ENCODE measurements around the gene SERPINA5. TPM values are rescaled to one million over a fixed set of nuclear protein-coding genes. Genes with fewer than 3 reads are reported as not detected.
A peak's percentile ranks its signal among the peaks of the same experiment; 100 is the strongest.

SERPINA5 gene
- total and polyA plus RNA-seq, 2 of the 13 experiments (the other 11 are each of a cell fraction or from before 2014, with no cell fraction given): 449 to 498 TPM

- TF ChIP-seq KDM3A (CRISPR knock-in tag; IDR thresholded peaks at IDR 0.05; ENCODE audit: low read depth): no peak
- TF ChIP-seq MBD4 (IDR thresholded peaks at IDR 0.05; ENCODE audit: borderline replicate concordance, low read length): no peak
- TF ChIP-seq CENPBD1 (CRISPR knock-in tag; IDR thresholded peaks at IDR 0.05; ENCODE audit: borderline replicate concordance, low read depth): no peak
- TF ChIP-seq MXD3 (CRISPR knock-in tag; IDR thresholded peaks at IDR 0.05): peak; percentile 57; the same call in 1 of the 2 replicates
- TF ChIP-seq KAT7 (CRISPR knock-in tag; IDR thresholded peaks at IDR 0.05; ENCODE audit: borderline replicate concordance): peak; percentile 80; the same call in 1 of the 2 replicates
- peak; percentile 52 to 58; a peak in 2 of 4 replicates for TF ChIP-seq HMGXB4 (CRISPR knock-in tag; IDR thresholded peaks at IDR 0.05; ENCODE audit: borderline replicate concordance in 1 of 2, low read depth in 1 of 2)
- peak; percentile 55; the same call in 1 of the 2 replicates for TF ChIP-seq SMAD9 (CRISPR knock-in tag; IDR thresholded peaks at IDR 0.05)
- TF ChIP-seq FOXK2 (IDR thresholded peaks at IDR 0.05): no peak
- no peak for TF ChIP-seq ZBTB4 (CRISPR knock-in tag; IDR thresholded peaks at IDR 0.05; ENCODE audit: borderline replicate concordance)
- TF ChIP-seq SP140L (CRISPR knock-in tag; IDR thresholded peaks at IDR 0.05; ENCODE audit: borderline replicate concordance): no peak
- TF ChIP-seq ZNF703 (CRISPR knock-in tag; IDR thresholded peaks at IDR 0.05; ENCODE audit: borderline replicate concordance): no peak; the same call in 1 of the 2 replicates
- TF ChIP-seq PITX1 (CRISPR knock-in tag; IDR thresholded peaks at IDR 0.05): 0 out of 2 replicates have a peak, but pooled peaks have one; percentile 63
- TF ChIP-seq MXD4 (CRISPR knock-in tag; IDR thresholded peaks at IDR 0.05): no peak; the same call in 1 of the 2 replicates
- no peak; the same call in 1 of the 2 replicates for TF ChIP-seq CBFB (CRISPR knock-in tag; IDR thresholded peaks at IDR 0.05)
- peak; percentile 42 for TF ChIP-seq HDAC1 (CRISPR knock-in tag; IDR thresholded peaks at IDR 0.05)
- no peak for TF ChIP-seq EZH2 (conservative IDR thresholded peaks at IDR 0.05; ENCODE audit: low read depth, low read length)
- no peak for TF ChIP-seq SCMH1 (CRISPR knock-in tag; IDR thresholded peaks at IDR 0.05; ENCODE audit: borderline replicate concordance)
- no peak for TF ChIP-seq LRRFIP1 (CRISPR knock-in tag; conservative IDR thresholded peaks at IDR 0.05)
- no peak for TF ChIP-seq U2AF1 (optimal IDR thresholded peaks at IDR 0.05; ENCODE audit: low read depth, low read length)
- TF ChIP-seq DNMT3B (CRISPR knock-in tag; conservative IDR thresholded peaks at IDR 0.05): no peak
These were observed at the start of gene SERPINA5 (continued) for GRCh38 chr14:94581127-94581999.
